ENCODE measurements around the gene NR5A2. TPM values are rescaled to one million over a fixed set of nuclear protein-coding genes. Genes with fewer than 3 reads are reported as not detected.

The NR5A2 gene
- polyA plus RNA-seq (2014; cell fraction: cytosol; rRNA removed) = not detected in 2 replicates
- polyA plus RNA-seq (2014; cell fraction: nucleus; rRNA removed) = not detected in 2 replicates

- no peak for DNase-seq (ENCODE audit: low spot score)
Measured at GRCh38 chr1:200027264-200027823, at the start of gene NR5A2. Gene NR5A2, plus strand, starts transcription at chr1:200027710. Its CDS starts 138 bp downstream, at chr1:200027848.

- no peak for DNase-seq (ENCODE audit: low spot score)
Measured at GRCh38 chr1:199978408-199978940, 49.0 kb upstream of the NR5A2 start.

- no peak for DNase-seq (ENCODE audit: low spot score)
Measured at GRCh38 chr1:199979071-199979470, 48.4 kb upstream of the NR5A2 start.

- no peak for DNase-seq (ENCODE audit: low spot score)
Measured at GRCh38 chr1:199981584-199981983, 45.9 kb upstream of the NR5A2 start.

- DNase-seq (ENCODE audit: low spot score) = no peak
Measured at GRCh38 chr1:199982606-199983005, 44.9 kb upstream of the NR5A2 start.

- no peak for DNase-seq (ENCODE audit: low spot score)
Measured at GRCh38 chr1:199983531-199983930, 44.0 kb upstream of the NR5A2 start.

GRCh38 chr1:199995096-199995685 lies 32.3 kb upstream of the NR5A2 start:
- DNase-seq (ENCODE audit: low spot score) = no peak

- no peak for DNase-seq (ENCODE audit: low spot score)
Measured at GRCh38 chr1:200005165-200005564, 22.3 kb upstream of the NR5A2 start.

GRCh38 chr1:200006711-200007110 lies 20.8 kb upstream of the NR5A2 start:
- DNase-seq (ENCODE audit: low spot score) = no peak

- no peak for DNase-seq (ENCODE audit: low spot score)
Measured at GRCh38 chr1:200015811-200016210, 11.7 kb upstream of the NR5A2 start.

GRCh38 chr1:200021577-200022238 lies 5.8 kb upstream of the NR5A2 start:
- no peak for DNase-seq (ENCODE audit: low spot score)

GRCh38 chr1:200022239-200022804 lies 5.2 kb upstream of the NR5A2 start:
- no peak for DNase-seq (ENCODE audit: low spot score)

GRCh38 chr1:200028586-200029034 lies 1.1 kb downstream of the NR5A2 start:
- DNase-seq (ENCODE audit: low spot score) = no peak

- no peak for DNase-seq (ENCODE audit: low spot score)
Measured at GRCh38 chr1:200029035-200029821, 1.7 kb downstream of the NR5A2 start.

GRCh38 chr1:200029822-200030152 lies 2.3 kb downstream of the NR5A2 start:
- DNase-seq (ENCODE audit: low spot score) = no peak

GRCh38 chr1:200030791-200031190 lies 3.3 kb downstream of the NR5A2 start:
- DNase-seq (ENCODE audit: low spot score) = no peak

- DNase-seq (ENCODE audit: low spot score) = no peak
Measured at GRCh38 chr1:200033511-200034261, 6.2 kb downstream of the NR5A2 start.

GRCh38 chr1:200034262-200034557 lies 6.7 kb downstream of the NR5A2 start:
- DNase-seq (ENCODE audit: low spot score) = no peak

GRCh38 chr1:200034761-200035396 lies 7.4 kb downstream of the NR5A2 start:
- DNase-seq (ENCODE audit: low spot score) = no peak

GRCh38 chr1:200035397-200035955 lies 8.0 kb downstream of the NR5A2 start:
- DNase-seq (ENCODE audit: low spot score) = no peak
